Adipose tissue (tissue), 3 donors: Measurements from ENCODE around the gene EPB41L1. TPM values are rescaled to one million over a fixed set of nuclear protein-coding genes. Genes with fewer than 3 reads are reported as not detected.

ENCODE experiments used
- H3K27ac ChIP-seq: one replicate; pipeline ENCODE4 v1.5.1; 2013; ENCODE audit warnings: low read depth, low read length
- WGBS, 3 donors: extraction: QIAGEN DNeasy Blood & Tissue Kit; methylation state at CpG; one replicate each; pipeline ENCODE4 v1.1.7; 2013; 5-methylcytosine and 5-hydroxymethylcytosine counted together
- polyA plus RNA-seq, 3 donors: library from polyadenylated mRNA; stranded (reverse); fragments of 200-250 nt; gene quantifications; one replicate each; pipeline ENCODE4 v1.2.3, GENCODE V29; 2013
- donor health status: healthy with polysubstance abuse.
- donor health status: Bipolar disorder and iron deficiency.
- donor health status: healthy.

The EPB41L1 gene
- polyA plus RNA-seq, 3 donors, result 13.8 to 28.8 (median 28.3) TPM

DNA sequence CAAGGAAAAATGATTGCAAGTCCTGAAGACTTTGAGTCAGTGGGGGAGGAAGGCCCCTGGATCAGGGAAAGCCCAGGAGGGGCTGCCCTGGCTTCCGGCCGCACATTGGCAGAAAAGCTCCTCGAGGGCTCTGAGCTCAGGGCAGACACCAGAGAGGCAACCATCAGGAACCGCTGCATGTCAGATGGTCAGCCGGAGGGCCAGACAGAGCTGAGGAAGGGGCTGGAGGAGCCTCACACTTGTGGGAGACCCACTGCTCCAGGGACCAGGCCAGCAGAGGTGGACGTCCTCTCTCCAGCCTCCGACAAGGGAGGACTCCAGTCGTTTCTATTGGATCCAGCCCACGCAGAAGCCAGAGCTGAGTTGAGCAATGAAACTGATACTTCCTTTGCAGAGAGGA, 51.5 kb downstream of the EPB41L1 start:
- WGBS, 3 donors, result 78 to 85% (median 81%) methylated on average over 9 of the region's 9 CpGs
- no peak overlapping the region for H3K27ac ChIP-seq

GRCh38 chr20:36206641-36207040, 52.1 kb downstream of the EPB41L1 start:
- no peak overlapping the region for H3K27ac ChIP-seq
- WGBS, 3 donors, result 87 to 93% (median 92%) methylated on average over 9 of the region's 9 CpGs

- 81 to 86% (median 86%) methylated on average over 11 of the region's 11 CpGs for WGBS, 3 donors
- no peak overlapping the region for H3K27ac ChIP-seq
These were observed 53.1 kb downstream of the EPB41L1 start for GRCh38 chr20:36207602-36208001.

DNA sequence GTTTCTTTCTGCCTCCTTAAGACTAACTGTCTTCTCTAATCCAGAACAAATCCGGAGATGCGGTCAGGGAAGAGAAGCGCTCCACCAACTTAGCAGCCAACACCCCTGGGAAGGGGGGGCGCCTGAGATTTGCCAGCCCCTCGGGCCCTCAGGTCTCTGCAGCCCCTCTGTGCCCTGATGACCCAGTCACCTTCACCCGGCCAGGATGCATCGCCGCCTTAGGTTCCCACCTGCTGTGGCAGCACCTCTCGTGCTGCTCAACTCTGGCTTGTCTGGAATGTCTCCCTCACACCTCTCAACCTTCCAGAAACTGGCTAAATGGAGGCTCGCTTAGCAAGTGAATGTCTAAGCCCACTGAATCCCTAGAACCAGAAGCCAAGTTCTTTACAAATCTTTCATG, 53.7 kb downstream of the EPB41L1 start:
- 87 to 91% (median 89%) methylated on average over 10 of the region's 10 CpGs for WGBS, 3 donors
- H3K27ac ChIP-seq, result no peak overlapping the region

- H3K27ac ChIP-seq, result no peak overlapping the region
- WGBS, 3 donors, result 85 to 93% (median 90%) methylated on average over 5 of the region's 5 CpGs
These were observed 56.0 kb downstream of the EPB41L1 start for GRCh38 chr20:36210436-36211021.

DNA sequence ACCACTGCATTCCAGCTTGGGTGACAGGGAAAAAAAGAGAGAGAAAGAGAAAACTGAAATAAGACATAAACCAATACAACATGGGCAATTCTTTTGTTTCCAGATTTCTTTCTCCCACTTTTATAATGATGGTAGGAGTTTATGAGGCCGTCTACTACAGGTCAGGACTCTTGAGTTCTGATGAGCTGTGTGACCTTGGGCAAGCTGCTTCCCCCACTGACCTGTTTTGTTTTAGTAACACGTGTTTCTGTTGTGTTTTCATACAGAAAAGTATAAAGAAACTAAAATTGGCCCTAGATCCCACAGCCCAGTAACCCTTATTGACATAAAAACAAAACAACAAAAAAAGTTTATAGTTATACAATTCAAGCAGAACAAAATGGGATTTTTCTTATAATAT, 58.8 kb downstream of the EPB41L1 start:
- no peak overlapping the region for H3K27ac ChIP-seq
- WGBS, 3 donors, result 55 to 75% (median 65%) methylated on average over 2 of the region's 2 CpGs

- 58 to 72% (median 62%) methylated on average over 5 of the region's 5 CpGs for WGBS, 3 donors
These were observed 60.2 kb downstream of the EPB41L1 start for GRCh38 chr20:36214684-36215256.

GRCh38 chr20:36215778-36216177, 61.2 kb downstream of the EPB41L1 start:
- no peak overlapping the region for H3K27ac ChIP-seq
- WGBS, 3 donors, result 90 to 94% (median 94%) methylated on average over 4 of the region's 4 CpGs

More at GRCh38 chr20:36214684-36215256, 60.2 kb downstream of the EPB41L1 start:
- no peak overlapping the region for H3K27ac ChIP-seq

DNA sequence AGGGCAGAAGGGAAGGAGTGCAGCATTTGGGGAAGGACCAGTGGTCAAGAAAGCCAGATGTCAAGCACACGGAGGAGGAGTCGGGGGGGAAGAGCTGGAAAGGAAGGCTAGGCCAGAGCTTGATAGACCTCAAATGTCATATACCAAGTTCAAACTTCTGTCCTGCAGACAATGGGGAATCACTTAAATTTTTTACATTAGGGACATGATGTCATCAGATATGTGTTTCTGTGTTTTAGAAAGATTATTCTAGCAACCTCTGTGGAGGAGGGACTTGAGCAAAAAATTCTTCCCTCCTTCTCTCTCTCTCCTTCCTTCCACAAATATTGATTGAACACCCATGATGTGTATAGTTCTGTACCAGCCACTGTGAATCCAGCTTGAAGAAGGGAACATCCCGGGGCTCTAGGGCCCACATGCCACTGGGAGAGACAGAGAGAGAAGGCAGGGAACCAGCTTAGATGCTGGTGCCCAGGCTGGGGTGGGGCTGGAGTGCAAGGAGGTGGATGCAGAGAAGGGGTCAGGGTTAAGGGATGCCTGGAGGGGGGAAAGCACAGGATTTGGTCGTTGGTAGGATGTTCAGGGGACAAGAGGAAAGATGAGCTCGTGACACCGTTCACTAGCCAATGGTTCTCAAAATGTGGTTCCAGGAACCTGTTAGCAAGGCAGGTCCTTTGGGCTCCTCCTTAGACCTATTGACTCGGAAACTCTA, 61.9 kb downstream of the EPB41L1 start:
- no peak overlapping the region for H3K27ac ChIP-seq
- WGBS, 3 donors, result 83 to 85% (median 83%) methylated on average over 7 of the region's 7 CpGs

- no peak overlapping the region for H3K27ac ChIP-seq
- 61 to 71% (median 65%) methylated on average over 4 of the region's 4 CpGs for WGBS, 3 donors
These were observed 62.7 kb downstream of the EPB41L1 start for GRCh38 chr20:36217226-36217625.

- whole genome bisulfite sequencing, 3 donors, result 73 to 80% (median 78%) methylated on average over 16 of the region's 16 CpGs
- no peak overlapping the region for H3K27ac ChIP-seq
These were observed 64.0 kb downstream of the EPB41L1 start for GRCh38 chr20:36218380-36219064.

- H3K27ac ChIP-seq, result no peak overlapping the region
- 92 to 95% (median 92%) methylated on average over 17 of the region's 17 CpGs for WGBS, 3 donors
These were observed 65.2 kb downstream of the EPB41L1 start for GRCh38 chr20:36219671-36220220.

GRCh38 chr20:36225666-36226065, 71.1 kb downstream of the EPB41L1 start:
- 87 to 94% (median 89%) methylated on average over 7 of the region's 7 CpGs for WGBS, 3 donors
- no peak overlapping the region for H3K27ac ChIP-seq

- H3K27ac ChIP-seq, result no peak overlapping the region
- 60 to 63% (median 62%) methylated on average over 6 of the region's 6 CpGs for WGBS, 3 donors
These were observed 74.2 kb downstream of the EPB41L1 start for GRCh38 chr20:36228770-36229169.

DNA sequence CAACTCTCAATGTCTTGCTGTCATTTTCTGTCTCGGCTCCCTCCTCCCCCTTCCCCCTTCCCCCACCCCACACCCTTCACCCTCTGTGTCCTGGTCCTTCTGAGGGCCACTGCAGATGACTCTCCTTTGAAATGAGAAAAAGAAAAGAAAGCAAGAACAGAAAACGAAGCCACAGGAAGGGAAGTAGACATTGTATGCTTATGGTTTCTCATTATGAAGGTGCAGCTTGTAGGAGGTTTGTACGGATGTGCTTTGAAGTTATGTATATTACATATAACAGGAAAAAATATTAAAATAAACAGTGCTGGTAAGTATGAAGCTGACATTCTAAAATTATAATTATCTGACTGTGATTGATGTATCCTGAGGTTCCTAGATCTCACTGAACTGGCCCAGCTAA, 75.5 kb downstream of the EPB41L1 start:
- WGBS, 3 donors, result 50 to 59% (median 52%) methylated on average over 3 of the region's 3 CpGs

DNA sequence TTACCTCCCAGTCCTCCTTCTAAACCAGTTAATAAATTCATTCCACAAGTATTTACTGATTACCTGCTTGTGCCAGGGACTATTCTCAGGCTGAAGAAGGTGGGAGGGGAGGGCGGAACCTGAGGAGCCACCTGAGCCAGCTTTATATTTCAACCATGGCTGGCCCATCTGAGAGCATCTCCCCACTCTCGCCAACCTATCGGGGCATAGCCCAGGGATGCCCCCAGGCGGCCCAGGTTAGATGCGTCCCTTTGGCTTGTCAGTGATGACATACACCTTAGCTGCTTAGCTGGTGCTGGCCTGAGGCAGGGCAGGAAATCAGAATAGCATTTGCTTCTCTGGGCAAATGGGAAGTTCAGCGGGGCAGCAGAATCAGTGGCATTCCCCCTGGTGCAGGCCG, 76.8 kb downstream of the EPB41L1 start:
- WGBS, 3 donors, result 87 to 91% (median 88%) methylated on average over 7 of the region's 7 CpGs
- no peak overlapping the region for H3K27ac ChIP-seq

More for the DNA sequence above, 75.5 kb downstream of the EPB41L1 start:
- no peak overlapping the region for H3K27ac ChIP-seq

DNA sequence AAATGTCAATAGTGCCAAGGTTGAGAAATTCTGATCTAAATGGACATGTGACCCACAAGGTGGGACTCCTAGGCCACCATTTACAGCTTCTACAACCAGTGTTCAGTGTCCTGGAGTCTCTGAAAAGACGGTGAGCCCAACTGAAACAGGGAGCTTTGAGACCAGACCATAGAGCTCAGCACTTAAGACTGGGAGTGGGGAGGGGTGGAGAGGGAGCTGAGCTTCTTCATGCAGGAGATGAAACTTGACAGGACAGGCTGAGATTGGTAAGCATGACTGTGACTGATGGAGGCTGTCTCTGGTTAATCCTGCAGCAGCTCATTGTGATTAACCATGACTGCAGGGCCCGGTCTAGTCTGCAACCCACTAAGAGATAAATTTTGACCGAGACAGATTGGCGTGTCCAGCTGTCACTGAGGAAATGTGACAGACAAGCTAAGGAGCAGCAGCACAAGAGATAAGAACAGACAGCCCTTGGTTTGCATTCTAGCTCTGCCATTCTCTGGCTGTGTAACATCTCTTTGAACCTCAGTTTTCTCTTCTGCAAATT, 80.3 kb downstream of the EPB41L1 start:
- no peak overlapping the region for H3K27ac ChIP-seq
- 82 to 89% (median 85%) methylated on average over 4 of the region's 4 CpGs for WGBS, 3 donors

- WGBS, 3 donors, result 12 to 16% (median 15%) methylated on average over 43 to 44 of the region's 44 CpGs
- no peak within 1 kb of the TSS for H3K27ac ChIP-seq
These were observed 81.6 kb downstream of the EPB41L1 start, which contains the start of gene AAR2 for GRCh38 chr20:36235892-36236785. Gene AAR2, plus strand, starts transcription at chr20:36236478. Its CDS starts 3,391 bp downstream, at chr20:36239869.
